Fibroblast of mammary gland (primary cell): Measurements from ENCODE around the gene FOXK2.
A peak's percentile ranks its signal among the peaks of the same experiment; 100 is the strongest.

ENCODE experiments used
- DNase-seq: peaks from one replicate; pipeline ENCODE4 v3.0.0-alpha.2; 2010; ENCODE audit warnings: low read depth
- H3K4me3 ChIP-seq: 2 replicates; pipeline ENCODE4 v1.5.1; 2011; ENCODE audit warnings: low read depth, mild to moderate bottlenecking, low read length, moderate library complexity; ENCODE audit not compliant: control insufficient read depth
- CTCF ChIP-seq: conservative IDR thresholded peaks from 2 replicates; pipeline ENCODE4 v1.5.1; 2011; ENCODE audit warnings: low read depth, low read length, inconsistent platforms; ENCODE audit not compliant: control insufficient read depth, insufficient read depth

FOXK2 gene

GRCh38 chr17:82592289-82592766 lies 72.8 kb downstream of the FOXK2 start:
- TF ChIP-seq CTCF, result no peak
- no peak overlapping the region for H3K4me3 ChIP-seq
- DNase-seq, result no peak

GRCh38 chr17:82592767-82593589 lies 73.4 kb downstream of the FOXK2 start:
- peak overlapping the region; percentile 62 for H3K4me3 ChIP-seq
- no peak for TF ChIP-seq CTCF
- DNase-seq, result peak; percentile 82

GRCh38 chr17:82593590-82594087 lies 74.1 kb downstream of the FOXK2 start:
- peak overlapping the region; percentile 62 for H3K4me3 ChIP-seq
- DNase-seq, result peak; percentile 43
- no peak for TF ChIP-seq CTCF

- no peak for TF ChIP-seq CTCF
- no peak overlapping the region for H3K4me3 ChIP-seq
- DNase-seq, result no peak
Measured at GRCh38 chr17:82594571-82594970, 75.0 kb downstream of the FOXK2 start.

- TF ChIP-seq CTCF, result no peak
- DNase-seq, result no peak
- no peak overlapping the region for H3K4me3 ChIP-seq
Measured at GRCh38 chr17:82595893-82596292, 76.4 kb downstream of the FOXK2 start.

GRCh38 chr17:82596296-82596695 lies 76.8 kb downstream of the FOXK2 start:
- DNase-seq, result no peak
- H3K4me3 ChIP-seq, result no peak overlapping the region
- TF ChIP-seq CTCF, result no peak
